GM12892 (cell line): Measurements from ENCODE around the gene TAF11L8.

ENCODE experiments used
- POLR2A ChIP-seq: IDR thresholded peaks from 2 replicates; pipeline ENCODE4 v1.6.1; 2011; ENCODE audit warnings: low read depth, low read length, control low read depth
- POLR2AphosphoS5 ChIP-seq: IDR thresholded peaks from 2 replicates; pipeline ENCODE4 v1.6.1; 2011; ENCODE audit warnings: low read depth, low read length, control low read depth
- TAF1 ChIP-seq: IDR thresholded peaks from 2 replicates; pipeline ENCODE4 v1.6.1; 2011; ENCODE audit warnings: low read depth, mild to moderate bottlenecking, control low read depth, low read length, borderline replicate concordance

DNA sequence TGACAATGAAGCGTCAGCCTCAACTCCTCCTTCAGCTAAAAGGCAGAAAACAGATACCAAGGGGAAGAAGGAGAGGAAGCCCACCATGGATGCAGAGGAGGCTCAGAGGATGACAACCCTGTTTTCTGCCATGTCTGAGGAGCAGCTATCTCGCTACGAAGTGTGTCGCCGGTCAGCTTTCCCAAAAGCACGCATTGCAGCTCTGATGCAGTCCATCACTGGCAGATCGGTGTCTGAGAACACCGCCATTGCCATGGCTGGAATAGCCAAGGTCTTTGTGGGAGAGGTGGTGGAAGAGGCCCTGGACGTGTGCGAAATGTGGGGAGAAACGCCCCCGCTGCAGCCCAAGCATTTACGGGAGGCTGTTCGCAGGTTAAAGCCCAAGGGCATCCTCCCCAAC lies 14.2 kb upstream of the TAF11L8 start:
- no peak for TF ChIP-seq POLR2A
- no peak for TF ChIP-seq POLR2AphosphoS5
- TF ChIP-seq TAF1, result no peak
